HepG2 (cell line): ENCODE measurements around the gene CRIP1. TPM values are rescaled to one million over a fixed set of nuclear protein-coding genes. Genes with fewer than 3 reads are reported as not detected.
A peak's percentile ranks its signal among the peaks of the same experiment; 100 is the strongest.

Experiments
- AGO2 ChIP-seq: fragments of 200-400 bp; formaldehyde crosslinking; optimal IDR thresholded peaks from 2 replicates; pipeline ENCODE3; 2017; ENCODE audit warnings: mild to moderate bottlenecking, low read depth, low read length, moderate library complexity
- AKAP8 ChIP-seq: sonication (generic); formaldehyde crosslinking; IDR thresholded peaks from 2 replicates; pipeline ENCODE4 v1.5.1; 2020; ENCODE audit warnings: mild to moderate bottlenecking, missing genetic modification reagents
- BCLAF1 ChIP-seq: fragments of 450-650 bp; IDR thresholded peaks from 2 replicates; pipeline ENCODE4 v1.6.1; 2017; ENCODE audit warnings: mild to moderate bottlenecking
- CBX1 ChIP-seq: IDR thresholded peaks from one replicate; pipeline ENCODE4 v1.6.1; 2016; ENCODE audit warnings: antibody characterized with exemption, low read depth
- DMTF1 ChIP-seq: sonication (generic); formaldehyde crosslinking; IDR thresholded peaks from 2 replicates; pipeline ENCODE4 v1.4.0; 2020; ENCODE audit warnings: mild to moderate bottlenecking, missing genetic modification reagents
- KLF6 ChIP-seq: IDR thresholded peaks from 2 replicates; pipeline ENCODE4 v1.8.0; 2016; ENCODE audit warnings: missing biosample characterization, missing genetic modification reagents
- MEF2D ChIP-seq: sonication (generic); formaldehyde crosslinking; IDR thresholded peaks from 2 replicates; pipeline ENCODE4 v1.5.1; 2020; ENCODE audit warnings: mild to moderate bottlenecking, missing genetic modification reagents
- MEIS1 ChIP-seq: sonication (generic); formaldehyde crosslinking; IDR thresholded peaks from 2 replicates; pipeline ENCODE4 v1.9.0; 2021; ENCODE audit warnings: mild to moderate bottlenecking, missing genetic modification reagents, moderate library complexity, borderline replicate concordance
- MLLT10 ChIP-seq: sonication (generic); formaldehyde crosslinking; IDR thresholded peaks from 2 replicates; pipeline ENCODE4 v1.4.0; 2020; ENCODE audit warnings: missing genetic modification reagents
- PBX3 ChIP-seq: sonication (generic); formaldehyde crosslinking; IDR thresholded peaks from 2 replicates; pipeline ENCODE4 v1.8.1; 2023; ENCODE audit warnings: missing genetic modification reagents, inconsistent platforms, borderline replicate concordance
- SOX5 ChIP-seq: IDR thresholded peaks from 2 replicates; pipeline ENCODE4 v1.6.1; 2016; ENCODE audit warnings: borderline replicate concordance
- ZFP90 ChIP-seq: sonication (generic); formaldehyde crosslinking; IDR thresholded peaks from 2 replicates; pipeline ENCODE4 v1.8.0; 2022; ENCODE audit warnings: missing genetic modification reagents, mild to moderate bottlenecking, inconsistent platforms, borderline replicate concordance
- ZNF34 ChIP-seq: sonication (generic); formaldehyde crosslinking; IDR thresholded peaks from 2 replicates; pipeline ENCODE4 v1.4.0; 2020; ENCODE audit warnings: mild to moderate bottlenecking, missing genetic modification reagents, borderline replicate concordance
- ZNF563 ChIP-seq: sonication (generic); formaldehyde crosslinking; IDR thresholded peaks from 2 replicates; pipeline ENCODE4 v1.8.0; 2022; ENCODE audit warnings: mild to moderate bottlenecking, moderate library complexity, missing genetic modification reagents
- ZNF839 ChIP-seq: sonication (generic); formaldehyde crosslinking; IDR thresholded peaks from 2 replicates; pipeline ENCODE4 v1.4.0; 2020; ENCODE audit warnings: missing genetic modification reagents, mild to moderate bottlenecking, borderline replicate concordance
- ZNF883 ChIP-seq: sonication (generic); formaldehyde crosslinking; IDR thresholded peaks from 2 replicates; pipeline ENCODE4 v1.5.1; 2020; ENCODE audit warnings: mild to moderate bottlenecking, missing genetic modification reagents; ENCODE audit errors: not compliant biosample characterization
- ZSCAN20 ChIP-seq: sonication (generic); formaldehyde crosslinking; IDR thresholded peaks from 2 replicates; pipeline ENCODE4 v1.4.0; 2020; ENCODE audit warnings: missing genetic modification reagents, mild to moderate bottlenecking, borderline replicate concordance
- ZXDC ChIP-seq: sonication (generic); formaldehyde crosslinking; IDR thresholded peaks from 2 replicates; pipeline ENCODE4 v1.5.0; 2020; ENCODE audit warnings: mild to moderate bottlenecking, missing genetic modification reagents
- polyA plus RNA-seq, 8 experiments: library from polyadenylated mRNA; depleted of rRNA in 3 of 8; stranded (reverse) in 7 of 8; unstranded in 1 of 8; fragments of >200 nt; fragmentation: Illumina TruSeq in 4 of 8; extraction: Trizol in 4 of 8; gene quantifications; 2 replicates each; pipeline versions ENCODE4 v1.2.1 to v1.2.3, GENCODE V29; 2011 to 2016; ENCODE audit warnings: low read depth in 4 of 8, missing spikeins in 1 of 8, mixed read lengths in 1 of 8; ENCODE audit not compliant: insufficient read depth in 1 of 8
- total RNA-seq, 5 experiments: library from RNA; depleted of rRNA; stranded (reverse); fragments of >200 nt; fragmentation: Illumina TruSeq; extraction: Trizol; gene quantifications; 2 replicates each; pipeline ENCODE4 v1.2.3, GENCODE V29; 2016; ENCODE audit warnings: low read depth in 1 of 5

CRIP1 gene
- total and polyA plus RNA-seq, 2 of the 13 experiments (the other 11 are each of a cell fraction or from before 2014, with no cell fraction given): 53.9 to 59.5 TPM

GRCh38 chr14:105527826-105528585 lies 41.3 kb downstream of the CRIP1 start (continued):
- no peak for TF ChIP-seq DMTF1 (CRISPR knock-in tag)
- TF ChIP-seq AKAP8 (CRISPR knock-in tag): peak; percentile 100
- TF ChIP-seq ZSCAN20 (CRISPR knock-in tag): no peak; the same call in 1 of the 2 replicates
- no peak for TF ChIP-seq ZNF34 (CRISPR knock-in tag)
- no peak for TF ChIP-seq CBX1
- no peak for TF ChIP-seq MEF2D
- TF ChIP-seq ZNF839 (CRISPR knock-in tag): 0 out of 2 replicates have a peak, but pooled peaks have one; percentile 37
- TF ChIP-seq MLLT10 (CRISPR knock-in tag): no peak
- TF ChIP-seq ZFP90: no peak
- TF ChIP-seq ZNF883 (CRISPR knock-in tag): no peak
- peak; percentile 14; the same call in 1 of the 2 replicates for TF ChIP-seq SOX5 (CRISPR knock-in tag)
- TF ChIP-seq KLF6 (CRISPR knock-in tag): no peak
- no peak for TF ChIP-seq MEIS1
- TF ChIP-seq AGO2: peak; percentile 58
- TF ChIP-seq PBX3 (CRISPR knock-in tag): no peak
- TF ChIP-seq ZNF563 (CRISPR knock-in tag): no peak
- TF ChIP-seq ZXDC (CRISPR knock-in tag): 0 out of 2 replicates have a peak, but pooled peaks have one; percentile 31
- TF ChIP-seq BCLAF1: no peak
